OCI-LY1 (cell line): ENCODE data around the gene COA8.

Experiments
- CTCF ChIP-seq: fragments of 200-600 bp; sonication (generic), shearing (Covaris generic); IDR thresholded peaks from 2 replicates; pipeline ENCODE4 v1.5.1; 2017; ENCODE audit warnings: mild to moderate bottlenecking, antibody characterized with exemption, low read length, moderate library complexity, mixed read lengths
- EZH2 ChIP-seq: fragments of 200-600 bp; sonication (generic), shearing (Covaris generic); IDR thresholded peaks from 2 replicates; pipeline ENCODE4 v1.8.0; 2017; ENCODE audit warnings: borderline replicate concordance, mixed run types, mild to moderate bottlenecking, antibody characterized with exemption, low read length, moderate library complexity, mixed read lengths

GRCh38 chr14:103611215-103611614 is 48.5 kb downstream of the COA8 start:
- TF ChIP-seq CTCF (no peak), EZH2 (no peak)
